ENCODE data around the gene AMFR. TPM values are rescaled to one million over a fixed set of nuclear protein-coding genes. Genes with fewer than 3 reads are reported as not detected.

The AMFR gene
- total RNA-seq, 1 experiment from 2014 or later: 31.7 TPM

DNA sequence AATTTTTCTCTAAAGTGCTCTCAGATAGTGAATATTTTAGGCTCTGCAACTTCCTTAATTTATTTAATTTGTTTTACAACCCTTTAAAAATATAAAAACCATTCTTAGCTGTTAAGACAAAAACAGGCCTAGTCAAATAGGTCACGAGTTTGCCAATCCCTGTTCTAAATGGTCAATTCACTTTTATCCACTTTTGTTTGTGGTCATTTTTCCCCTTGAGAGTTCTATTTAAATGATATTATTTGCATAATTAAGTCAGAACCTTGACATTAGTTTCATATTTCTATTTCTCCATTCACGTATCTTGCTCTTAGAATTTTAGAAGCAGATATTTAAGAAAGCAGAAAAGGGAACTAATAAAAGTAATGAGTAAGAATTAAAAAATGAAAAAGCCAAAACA lies 4.0 kb downstream of the AMFR start:
- DNase-seq (ENCODE audit: low spot score): no peak
- H3K27ac Mint-ChIP-seq: no peak overlapping the region
- peaks cover 14% of the 10 kb centered on the region for H3K27me3 Mint-ChIP-seq (ENCODE audit: low read depth)
- no peak overlapping the region for H3K4me3 Mint-ChIP-seq
- POLR2A ChIA-PET: no interaction called here
- no peaks in the 10 kb centered on the region for H3K36me3 Mint-ChIP-seq
- H3K4me1 Mint-ChIP-seq: peaks cover 42% of the 10 kb centered on the region
- no peaks in the 10 kb centered on the region for H3K9me3 Mint-ChIP-seq
- TF ChIP-seq NFE2L1 (CRISPR knock-in tag; IDR thresholded peaks at IDR 0.05): no peak
- no peak for TF ChIP-seq E2F4 (CRISPR knock-in tag; IDR thresholded peaks at IDR 0.05; ENCODE audit: borderline replicate concordance, low read depth)
- TF ChIP-seq FOXP4 (CRISPR knock-in tag; IDR thresholded peaks at IDR 0.05): no peak
- TF ChIP-seq GRHL2 (CRISPR knock-in tag; IDR thresholded peaks at IDR 0.05; ENCODE audit: insufficient replicate concordance, severe bottlenecking): no peak
- TF ChIP-seq NFATC4 (CRISPR knock-in tag; IDR thresholded peaks at IDR 0.05): no peak
- TF ChIP-seq, protein P1, sequence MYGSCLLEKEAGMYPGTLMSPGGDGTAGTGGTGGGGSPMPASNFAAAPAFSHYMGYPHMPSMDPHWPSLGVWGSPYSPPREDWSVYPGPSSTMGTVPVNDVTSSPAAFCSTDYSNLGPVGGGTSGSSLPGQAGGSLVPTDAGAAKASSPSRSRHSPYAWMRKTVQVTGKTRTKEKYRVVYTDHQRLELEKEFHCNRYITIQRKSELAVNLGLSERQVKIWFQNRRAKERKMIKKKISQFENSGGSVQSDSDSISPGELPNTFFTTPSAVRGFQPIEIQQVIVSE (CRISPR knock-in tag; IDR thresholded peaks at IDR 0.05; ENCODE audit: borderline replicate concordance): no peak
- no peak for TF ChIP-seq TEAD4 (CRISPR knock-in tag; IDR thresholded peaks at IDR 0.05)
- no peak for TF ChIP-seq ZBTB43 (CRISPR knock-in tag; IDR thresholded peaks at IDR 0.05)
- TF ChIP-seq CBFB (CRISPR knock-in tag; IDR thresholded peaks at IDR 0.05; ENCODE audit: low read depth): no peak
- no peak for TF ChIP-seq ATF2 (CRISPR knock-in tag; IDR thresholded peaks at IDR 0.05; ENCODE audit: borderline replicate concordance, low read depth)
- TF ChIP-seq IRF2 (CRISPR knock-in tag; IDR thresholded peaks at IDR 0.05; ENCODE audit: borderline replicate concordance, low read depth): no peak
- no peak for TF ChIP-seq NR3C1 (CRISPR knock-in tag; conservative IDR thresholded peaks at IDR 0.05; ENCODE audit: low read depth)
- ATAC-seq: no peak
- CTCF ChIA-PET: no interaction called here

DNA sequence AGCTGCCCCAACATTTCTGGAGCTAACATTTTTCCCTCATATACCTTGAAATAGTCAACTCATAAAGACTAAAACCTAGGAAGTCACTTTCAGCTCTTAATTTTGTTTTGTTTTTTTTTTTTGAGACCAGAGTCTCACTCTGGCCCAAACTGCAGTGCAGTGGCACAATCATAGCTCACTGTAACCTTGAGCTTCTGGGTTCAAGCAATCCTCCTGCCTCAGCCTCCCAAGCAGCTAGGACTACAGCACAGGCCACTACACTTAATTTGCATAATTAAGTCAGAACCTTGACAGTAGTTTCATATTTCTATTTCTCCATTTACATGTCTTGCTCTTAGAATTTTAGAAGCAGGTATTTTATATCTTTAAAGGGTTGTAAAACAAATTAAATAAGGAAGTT lies 4.7 kb downstream of the AMFR start:
- H3K27ac Mint-ChIP-seq: no peak overlapping the region
- H3K27me3 Mint-ChIP-seq (ENCODE audit: low read depth): peaks cover 14% of the 10 kb centered on the region
- DNase-seq (ENCODE audit: low spot score) (no peak), ATAC-seq (no peak)
- ChIA-PET POLR2A (no interaction called here), CTCF (no interaction called here)
- H3K9me3 Mint-ChIP-seq: no peaks in the 10 kb centered on the region
- H3K4me1 Mint-ChIP-seq: peaks cover 43% of the 10 kb centered on the region
- no peaks in the 10 kb centered on the region for H3K36me3 Mint-ChIP-seq
- no peak overlapping the region for H3K4me3 Mint-ChIP-seq
- TF ChIP-seq NFE2L1 (CRISPR knock-in tag; IDR thresholded peaks at IDR 0.05): no peak
- TF ChIP-seq USF2 (CRISPR knock-in tag; IDR thresholded peaks at IDR 0.05): no peak
- no peak for TF ChIP-seq ZNF232 (CRISPR knock-in tag; IDR thresholded peaks at IDR 0.05)
- TF ChIP-seq, protein P2, sequence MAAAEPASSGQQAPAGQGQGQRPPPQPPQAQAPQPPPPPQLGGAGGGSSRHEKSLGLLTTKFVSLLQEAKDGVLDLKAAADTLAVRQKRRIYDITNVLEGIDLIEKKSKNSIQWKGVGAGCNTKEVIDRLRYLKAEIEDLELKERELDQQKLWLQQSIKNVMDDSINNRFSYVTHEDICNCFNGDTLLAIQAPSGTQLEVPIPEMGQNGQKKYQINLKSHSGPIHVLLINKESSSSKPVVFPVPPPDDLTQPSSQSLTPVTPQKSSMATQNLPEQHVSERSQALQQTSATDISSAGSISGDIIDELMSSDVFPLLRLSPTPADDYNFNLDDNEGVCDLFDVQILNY (CRISPR knock-in tag; IDR thresholded peaks at IDR 0.05): no peak
- no peak for TF ChIP-seq SOX15 (CRISPR knock-in tag; IDR thresholded peaks at IDR 0.05)
- TF ChIP-seq ZNF425 (CRISPR knock-in tag; conservative IDR thresholded peaks at IDR 0.05): no peak
- TF ChIP-seq, protein P3, sequence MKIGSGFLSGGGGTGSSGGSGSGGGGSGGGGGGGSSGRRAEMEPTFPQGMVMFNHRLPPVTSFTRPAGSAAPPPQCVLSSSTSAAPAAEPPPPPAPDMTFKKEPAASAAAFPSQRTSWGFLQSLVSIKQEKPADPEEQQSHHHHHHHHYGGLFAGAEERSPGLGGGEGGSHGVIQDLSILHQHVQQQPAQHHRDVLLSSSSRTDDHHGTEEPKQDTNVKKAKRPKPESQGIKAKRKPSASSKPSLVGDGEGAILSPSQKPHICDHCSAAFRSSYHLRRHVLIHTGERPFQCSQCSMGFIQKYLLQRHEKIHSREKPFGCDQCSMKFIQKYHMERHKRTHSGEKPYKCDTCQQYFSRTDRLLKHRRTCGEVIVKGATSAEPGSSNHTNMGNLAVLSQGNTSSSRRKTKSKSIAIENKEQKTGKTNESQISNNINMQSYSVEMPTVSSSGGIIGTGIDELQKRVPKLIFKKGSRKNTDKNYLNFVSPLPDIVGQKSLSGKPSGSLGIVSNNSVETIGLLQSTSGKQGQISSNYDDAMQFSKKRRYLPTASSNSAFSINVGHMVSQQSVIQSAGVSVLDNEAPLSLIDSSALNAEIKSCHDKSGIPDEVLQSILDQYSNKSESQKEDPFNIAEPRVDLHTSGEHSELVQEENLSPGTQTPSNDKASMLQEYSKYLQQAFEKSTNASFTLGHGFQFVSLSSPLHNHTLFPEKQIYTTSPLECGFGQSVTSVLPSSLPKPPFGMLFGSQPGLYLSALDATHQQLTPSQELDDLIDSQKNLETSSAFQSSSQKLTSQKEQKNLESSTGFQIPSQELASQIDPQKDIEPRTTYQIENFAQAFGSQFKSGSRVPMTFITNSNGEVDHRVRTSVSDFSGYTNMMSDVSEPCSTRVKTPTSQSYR (CRISPR knock-in tag; IDR thresholded peaks at IDR 0.05): no peak
- no peak for TF ChIP-seq HMGXB4 (CRISPR knock-in tag; IDR thresholded peaks at IDR 0.05)
- no peak for TF ChIP-seq RELA (CRISPR knock-in tag; IDR thresholded peaks at IDR 0.05; ENCODE audit: borderline replicate concordance)

Data from WTC11 (cell line).